HEK293T (cell line): ENCODE results near the gene ARHGAP42.

Source experiments
- ARNT ChIP-seq: fragments of 450-650 bp; IDR thresholded peaks from 2 replicates; pipeline ENCODE4 v1.6.1; 2017; ENCODE audit warnings: mild to moderate bottlenecking
- CTBP1 ChIP-seq: fragments of 450-650 bp; IDR thresholded peaks from 2 replicates; pipeline ENCODE4 v1.6.1; 2016; ENCODE audit warnings: borderline replicate concordance
- FOXA1 ChIP-seq: fragments of 450-650 bp; IDR thresholded peaks from 2 replicates; pipeline ENCODE4 v1.6.1; 2016; ENCODE audit warnings: mild to moderate bottlenecking
- FOXK2 ChIP-seq: fragments of 450-650 bp; IDR thresholded peaks from 2 replicates; pipeline ENCODE4 v1.6.1; 2016; ENCODE audit warnings: mild to moderate bottlenecking
- FOXM1 ChIP-seq: fragments of 450-650 bp; IDR thresholded peaks from 2 replicates; pipeline ENCODE4 v1.6.1; 2017; ENCODE audit warnings: mild to moderate bottlenecking, borderline replicate concordance
- HDGF ChIP-seq: fragments of 450-650 bp; IDR thresholded peaks from 2 replicates; pipeline ENCODE4 v1.6.1; 2017; ENCODE audit warnings: antibody characterized with exemption, borderline replicate concordance
- LEF1 ChIP-seq: fragments of 450-650 bp; IDR thresholded peaks from 2 replicates; pipeline ENCODE4 v1.6.1; 2017; ENCODE audit warnings: mild to moderate bottlenecking, borderline replicate concordance
- PKNOX1 ChIP-seq: fragments of 450-650 bp; IDR thresholded peaks from 2 replicates; pipeline ENCODE4 v1.6.1; 2016
- SP1 ChIP-seq: fragments of 450-650 bp; IDR thresholded peaks from 2 replicates; pipeline ENCODE4 v1.6.1; 2017
- SUZ12 ChIP-seq: fragments of 450-650 bp; IDR thresholded peaks from 2 replicates; pipeline ENCODE4 v1.6.1; 2016; ENCODE audit warnings: mild to moderate bottlenecking

GRCh38 chr11:100825626-100826025, 138.5 kb downstream of the ARHGAP42 start:
- TF ChIP-seq SP1 (no peak), FOXM1 (no peak), HDGF (no peak), PKNOX1 (no peak), FOXA1 (no peak), ARNT (no peak), SUZ12 (no peak), FOXK2 (no peak), CTBP1 (no peak), LEF1 (no peak)
